HL-60/S4 treated with phorbol 12-myristate 13-acetate at 8.2 ng/mL for 4 days and 3 days (cell line): ENCODE results near the gene DHX30.
"Not testable (repeated sequence)": the region's sequence is repeated elsewhere in the genome, so short reads cannot be mapped to it uniquely, and the experiment has no call there.

Experiments
- in situ Hi-C: fragments of 300-500 bp; cut with MboI; formaldehyde crosslinking; loops from 2 replicates; pipeline ENCODE4 v1.15.0; 2022; ENCODE audit warnings: low sequenced_read_pairs

DHX30 gene

GRCh38 chr3:47802734-47803479 is at the start of gene DHX30:
TSS of gene DHX30 (plus strand) at chr3:47803138. CDS start at chr3:47810684, 7,546 bp downstream.
- in situ Hi-C loops: no loop called here

GRCh38 chr3:47758261-47759025 is 44.5 kb upstream of the DHX30 start:
- in situ Hi-C loops: no loop called here

GRCh38 chr3:47760207-47760606 is 42.7 kb upstream of the DHX30 start:
- in situ Hi-C loops: not testable (repeated sequence)

GRCh38 chr3:47761046-47761445 is 41.9 kb upstream of the DHX30 start:
- in situ Hi-C loops: no loop called here

GRCh38 chr3:47762233-47762632 is 40.7 kb upstream of the DHX30 start:
- in situ Hi-C loops: no loop called here

GRCh38 chr3:47766186-47766585 is 36.8 kb upstream of the DHX30 start:
- in situ Hi-C loops: no loop called here

GRCh38 chr3:47772047-47772446 is 30.9 kb upstream of the DHX30 start:
- in situ Hi-C loops: no loop called here

GRCh38 chr3:47772788-47773187 is 30.1 kb upstream of the DHX30 start:
- in situ Hi-C loops: no loop called here

- in situ Hi-C loops: loop anchor here (25.0 kb wide), 1 partner anchor 266 kb away; the partner anchor contains the start of gene ELP6
Measured at GRCh38 chr3:47778746-47779145, 24.2 kb upstream of the DHX30 start.

- in situ Hi-C loops: loop anchor here (25.0 kb wide), 1 partner anchor 269 kb away; the partner anchor contains the start of gene ELP6
Measured at GRCh38 chr3:47780741-47781684, 21.9 kb upstream of the DHX30 start.

- in situ Hi-C loops: loop anchor here (25.0 kb wide), 1 partner anchor 270 kb away; the partner anchor contains the start of gene ELP6
Measured at GRCh38 chr3:47781685-47782445, 21.1 kb upstream of the DHX30 start, which contains the start of gene SMARCC1. TSS of gene SMARCC1 (minus strand) at chr3:47781893. CDS start at chr3:47781797, 96 bp downstream.

- in situ Hi-C loops: loop anchor here (25.0 kb wide), 1 partner anchor 270 kb away; the partner anchor contains the start of gene ELP6
Measured at GRCh38 chr3:47782446-47783308, 20.3 kb upstream of the DHX30 start.

GRCh38 chr3:47783673-47784072 is 19.3 kb upstream of the DHX30 start:
- in situ Hi-C loops: loop anchor here (25.0 kb wide), 1 partner anchor 271 kb away; the partner anchor contains the start of gene ELP6

- in situ Hi-C loops: loop anchor here (25.0 kb wide), 1 partner anchor 279 kb away; the partner anchor contains the start of gene ELP6
Measured at GRCh38 chr3:47791193-47791855, 11.6 kb upstream of the DHX30 start.

- in situ Hi-C loops: loop anchor here (25.0 kb wide), 1 partner anchor 280 kb away; the partner anchor contains the start of gene ELP6
Measured at GRCh38 chr3:47792699-47793098, 10.2 kb upstream of the DHX30 start.

- in situ Hi-C loops: loop anchor here (25.0 kb wide), 1 partner anchor 282 kb away; the partner anchor contains the start of gene ELP6
Measured at GRCh38 chr3:47794544-47794943, 8.4 kb upstream of the DHX30 start.

- in situ Hi-C loops: loop anchor here (25.0 kb wide), 1 partner anchor 287 kb away; the partner anchor contains the start of gene ELP6
Measured at GRCh38 chr3:47799733-47800132, 3.2 kb upstream of the DHX30 start.

- in situ Hi-C loops: no loop called here
Measured at GRCh38 chr3:47803480-47804025, 615 bp downstream of the DHX30 start.
